ENCODE results near the gene SYCP3.
"Not testable (repeated sequence)": the region's sequence is repeated elsewhere in the genome, so short reads cannot be mapped to it uniquely, and the experiment has no call there.

SYCP3 gene

GRCh38 chr12:101710288-101710687 lies 29.0 kb downstream of the SYCP3 start:
- DNase-seq: no peak

GRCh38 chr12:101707131-101707782 lies 32.0 kb downstream of the SYCP3 start:
- DNase-seq: no peak

- DNase-seq: no peak
Measured at GRCh38 chr12:101706403-101706802, 32.9 kb downstream of the SYCP3 start.

- DNase-seq: no peak
Measured at GRCh38 chr12:101703487-101703886, 35.8 kb downstream of the SYCP3 start.

GRCh38 chr12:101700299-101700820 lies 38.9 kb downstream of the SYCP3 start:
- DNase-seq: no peak

- no peak for DNase-seq
Measured at GRCh38 chr12:101698800-101699347, 40.4 kb downstream of the SYCP3 start.

GRCh38 chr12:101697930-101698799 lies 41.1 kb downstream of the SYCP3 start:
- no peak for DNase-seq

- peak; percentile 71 for DNase-seq
Measured at GRCh38 chr12:101697197-101697929, 41.9 kb downstream of the SYCP3 start, which contains the start of gene CHPT1. TSS of gene CHPT1 (plus strand) at chr12:101697640. CDS start at chr12:101697862, 222 bp downstream.

- DNase-seq: peak; percentile 8
Measured at GRCh38 chr12:101696251-101697196, 42.7 kb downstream of the SYCP3 start.

- DNase-seq: no peak
Measured at GRCh38 chr12:101695706-101696105, 43.6 kb downstream of the SYCP3 start.

- no peak for DNase-seq
Measured at GRCh38 chr12:101694986-101695385, 44.3 kb downstream of the SYCP3 start.

- no peak for DNase-seq
Measured at GRCh38 chr12:101694297-101694848, 44.9 kb downstream of the SYCP3 start.

GRCh38 chr12:101691503-101692096 lies 47.7 kb downstream of the SYCP3 start:
- no peak for DNase-seq

GRCh38 chr12:101690544-101691098 lies 48.6 kb downstream of the SYCP3 start:
- DNase-seq: no peak

- DNase-seq: no peak
Measured at GRCh38 chr12:101686176-101686575, 53.1 kb downstream of the SYCP3 start.

GRCh38 chr12:101685092-101685491 lies 54.2 kb downstream of the SYCP3 start:
- DNase-seq: no peak

GRCh38 chr12:101681627-101682026 lies 57.6 kb downstream of the SYCP3 start:
- not testable (repeated sequence) for DNase-seq

GRCh38 chr12:101680647-101681046 lies 58.6 kb downstream of the SYCP3 start:
- no peak for DNase-seq

GRCh38 chr12:101680240-101680639 lies 59.0 kb downstream of the SYCP3 start:
- DNase-seq: no peak
